Stimulated activated naive CD4-positive, alpha-beta T cell (primary cell): ENCODE data around the gene CHURC1.
A peak's percentile ranks its signal among the peaks of the same experiment; 100 is the strongest.

Source experiments
- DNase-seq, 6 experiments: peaks; one replicate each; lab custom pipeline; 2025; lab: John Stamatoyannopoulos, UW

CHURC1 gene

DNA sequence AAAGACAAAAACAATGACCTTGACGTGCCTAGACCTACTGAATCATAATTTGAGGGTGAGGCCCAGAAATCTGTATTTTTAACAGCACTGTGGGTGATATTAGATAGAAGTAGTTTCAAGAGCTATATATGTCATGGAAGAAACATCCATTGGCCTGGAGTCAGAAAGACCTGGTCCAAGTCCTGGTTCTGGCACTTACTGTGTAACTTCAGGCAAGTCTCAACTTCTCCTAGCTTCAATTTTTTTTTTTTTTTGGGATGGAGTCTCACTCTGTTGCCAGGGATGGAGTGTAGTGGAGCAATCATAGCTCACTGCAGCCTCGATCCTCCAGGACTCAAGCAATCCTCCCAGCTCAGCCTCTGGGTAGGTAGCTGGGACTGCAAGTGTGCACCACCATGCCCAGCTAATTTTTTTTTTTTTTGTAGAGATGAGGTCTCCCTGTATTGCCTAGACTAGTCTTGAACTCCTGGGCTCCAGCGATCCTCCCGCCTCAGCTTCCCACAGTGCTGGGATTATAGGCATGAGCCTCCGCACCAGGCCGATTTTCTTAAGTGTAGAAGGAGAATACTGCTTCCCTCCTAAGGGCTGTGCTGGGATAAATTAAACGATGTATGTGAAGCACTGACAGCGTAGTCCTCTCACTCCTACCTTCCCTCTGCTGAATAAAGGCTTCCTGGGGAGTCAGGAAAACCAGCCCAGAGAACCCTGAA lies 42.6 kb downstream of the CHURC1 start:
- DNase-seq: no peak

GRCh38 chr14:64958201-64958600 lies 43.9 kb downstream of the CHURC1 start:
- DNase-seq: no peak

GRCh38 chr14:64958743-64959142 lies 44.5 kb downstream of the CHURC1 start:
- DNase-seq: no peak

DNA sequence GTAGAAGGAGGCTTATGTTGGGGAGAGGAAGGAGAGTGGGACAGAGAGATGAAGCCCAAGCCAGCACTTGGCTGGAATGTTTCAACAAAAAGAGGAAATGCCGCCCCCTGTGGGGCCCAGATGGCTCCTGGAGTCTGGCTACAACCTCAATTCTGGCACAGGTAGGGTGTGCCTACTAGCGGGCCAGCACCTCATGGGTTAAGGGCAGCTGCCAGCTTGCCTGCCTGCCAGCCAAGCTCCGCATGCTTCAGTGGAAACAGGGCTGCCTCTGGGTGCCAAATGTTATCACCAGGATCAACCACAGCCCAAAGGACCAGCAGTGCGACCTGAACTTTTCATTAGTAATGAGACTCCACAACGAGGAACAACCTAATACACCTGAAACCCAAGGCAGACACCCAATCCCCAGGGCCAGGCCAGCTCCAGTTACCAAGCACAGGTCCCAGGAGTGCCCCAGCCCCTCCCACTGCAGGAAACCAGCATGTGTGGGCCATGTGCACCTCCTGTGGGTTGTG lies 46.6 kb downstream of the CHURC1 start:
- no peak for DNase-seq

DNA sequence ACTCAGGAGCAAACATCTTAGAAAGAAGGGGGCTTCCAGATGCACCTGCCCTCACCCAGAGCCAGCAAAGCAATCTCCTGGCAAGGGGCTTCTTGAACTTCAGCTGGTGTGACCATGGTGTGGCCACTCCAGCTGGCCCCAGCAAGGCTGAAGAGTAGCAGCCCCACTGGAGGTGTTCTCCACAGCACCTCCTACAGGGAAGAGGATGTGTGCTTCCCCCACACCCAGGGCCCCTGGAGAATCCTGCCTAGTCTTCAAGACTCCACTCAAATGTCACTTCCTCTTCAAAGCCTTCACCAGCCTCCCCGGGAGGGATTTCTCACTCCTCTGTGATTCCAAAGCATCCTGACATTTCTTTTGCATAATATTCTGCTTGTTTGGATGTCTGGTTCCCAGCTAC lies 49.4 kb downstream of the CHURC1 start:
- no peak for DNase-seq

GRCh38 chr14:64965356-64966000 lies 51.2 kb downstream of the CHURC1 start:
- DNase-seq: no peak

DNA sequence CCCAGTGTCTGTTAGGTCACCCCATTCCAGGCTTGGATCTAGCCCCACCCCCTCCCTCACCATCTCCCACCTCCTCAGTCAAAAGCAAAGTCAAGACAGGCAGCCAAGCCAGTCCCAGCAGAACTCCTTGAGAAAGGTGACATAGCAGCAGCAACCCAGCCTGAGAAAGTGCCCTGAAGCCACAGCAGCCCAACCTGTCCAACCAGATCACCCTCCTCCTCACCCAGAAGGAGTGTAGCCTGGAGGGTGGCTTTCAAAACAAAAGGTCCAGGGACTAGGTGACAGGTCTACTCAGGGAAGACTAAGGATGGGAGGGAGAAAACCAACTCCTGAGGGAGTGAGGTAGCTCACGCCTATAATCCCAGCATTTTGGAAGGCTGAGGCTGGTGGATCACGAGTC lies 52.7 kb downstream of the CHURC1 start:
- no peak for DNase-seq

- DNase-seq: no peak
Observed at GRCh38 chr14:64968167-64968566, 53.9 kb downstream of the CHURC1 start.

- DNase-seq: no peak
Observed at GRCh38 chr14:64968651-64969050, 54.4 kb downstream of the CHURC1 start.

DNA sequence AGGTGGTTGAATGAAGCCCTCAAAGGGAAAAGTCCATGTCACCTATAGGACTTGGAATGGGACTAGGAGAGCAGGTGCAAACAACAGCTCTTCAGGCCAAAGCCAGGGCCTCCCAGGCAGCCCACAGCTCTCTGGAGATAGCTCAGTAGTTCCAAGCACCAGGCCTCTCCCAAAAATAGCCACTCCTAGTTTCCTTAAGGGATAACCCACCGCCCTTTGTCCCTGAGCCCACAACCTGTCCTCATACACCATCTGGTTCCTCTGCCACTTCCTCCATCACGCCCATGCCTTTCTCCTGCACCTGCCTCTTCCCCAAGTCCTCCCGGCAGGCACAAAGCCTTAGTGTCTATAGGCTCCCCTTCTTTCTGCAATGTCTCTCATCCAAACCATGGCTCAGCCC lies 55.8 kb downstream of the CHURC1 start:
- DNase-seq: no peak

GRCh38 chr14:64970776-64971477 lies 56.7 kb downstream of the CHURC1 start:
- DNase-seq: no peak

DNA sequence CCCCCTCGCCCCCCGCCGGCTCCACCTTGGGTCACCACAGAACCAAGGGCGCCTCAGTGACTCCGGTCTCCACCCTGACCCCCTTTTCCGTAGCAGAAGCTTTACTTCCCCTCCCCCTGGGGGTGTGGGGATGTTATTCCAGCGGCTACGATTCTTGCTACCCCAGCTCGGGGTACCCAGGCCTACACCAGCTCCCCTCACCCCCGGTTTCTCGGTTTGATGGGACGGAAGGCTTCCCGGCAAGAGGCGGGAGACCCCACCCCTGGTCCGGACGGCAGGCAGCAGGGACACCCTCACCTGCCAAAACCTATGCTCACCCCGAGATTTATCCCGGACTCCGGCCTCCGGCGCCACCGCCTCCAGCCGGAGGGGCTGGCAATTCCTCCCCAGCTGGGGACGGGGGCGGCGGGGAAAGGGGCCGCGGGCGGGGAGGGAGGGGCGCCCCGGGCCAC lies 57.3 kb downstream of the CHURC1 start:
- peak in 2 of 6 experiments; percentile 15 to 16 for DNase-seq

GRCh38 chr14:64971943-64972791 lies 57.9 kb downstream of the CHURC1 start, which contains the start of gene RAB15:
TSS of gene RAB15 (minus strand) at chr14:64972336. CDS start at chr14:64972076, 260 bp downstream.
- DNase-seq: peak; percentile 14 to 50 (median 42)

GRCh38 chr14:64973026-64973442 lies 58.8 kb downstream of the CHURC1 start:
- DNase-seq: no peak

- DNase-seq: no peak
Observed at GRCh38 chr14:64973826-64974225, 59.6 kb downstream of the CHURC1 start.

DNA sequence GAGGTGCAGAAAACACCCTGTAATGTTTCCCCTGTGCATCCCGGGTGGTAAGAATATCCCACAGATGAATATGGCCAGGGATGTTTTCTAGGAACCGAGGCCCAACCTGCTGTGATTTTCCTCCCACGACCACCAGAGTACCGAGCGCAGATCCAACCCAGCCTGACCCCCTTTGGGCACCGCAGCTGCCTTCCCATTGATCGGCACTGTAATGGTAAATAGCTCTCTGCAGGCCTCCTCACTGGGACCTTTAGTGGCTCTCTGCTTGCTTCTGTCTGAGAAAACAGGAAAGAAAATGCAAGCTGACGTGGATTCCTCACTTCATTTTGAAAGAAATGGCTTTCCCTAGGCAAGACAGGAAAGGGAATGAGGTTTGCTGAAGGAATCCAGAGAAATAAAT lies 60.3 kb downstream of the CHURC1 start:
- no peak for DNase-seq

GRCh38 chr14:64979336-64980074 lies 65.2 kb downstream of the CHURC1 start:
- no peak for DNase-seq

DNA sequence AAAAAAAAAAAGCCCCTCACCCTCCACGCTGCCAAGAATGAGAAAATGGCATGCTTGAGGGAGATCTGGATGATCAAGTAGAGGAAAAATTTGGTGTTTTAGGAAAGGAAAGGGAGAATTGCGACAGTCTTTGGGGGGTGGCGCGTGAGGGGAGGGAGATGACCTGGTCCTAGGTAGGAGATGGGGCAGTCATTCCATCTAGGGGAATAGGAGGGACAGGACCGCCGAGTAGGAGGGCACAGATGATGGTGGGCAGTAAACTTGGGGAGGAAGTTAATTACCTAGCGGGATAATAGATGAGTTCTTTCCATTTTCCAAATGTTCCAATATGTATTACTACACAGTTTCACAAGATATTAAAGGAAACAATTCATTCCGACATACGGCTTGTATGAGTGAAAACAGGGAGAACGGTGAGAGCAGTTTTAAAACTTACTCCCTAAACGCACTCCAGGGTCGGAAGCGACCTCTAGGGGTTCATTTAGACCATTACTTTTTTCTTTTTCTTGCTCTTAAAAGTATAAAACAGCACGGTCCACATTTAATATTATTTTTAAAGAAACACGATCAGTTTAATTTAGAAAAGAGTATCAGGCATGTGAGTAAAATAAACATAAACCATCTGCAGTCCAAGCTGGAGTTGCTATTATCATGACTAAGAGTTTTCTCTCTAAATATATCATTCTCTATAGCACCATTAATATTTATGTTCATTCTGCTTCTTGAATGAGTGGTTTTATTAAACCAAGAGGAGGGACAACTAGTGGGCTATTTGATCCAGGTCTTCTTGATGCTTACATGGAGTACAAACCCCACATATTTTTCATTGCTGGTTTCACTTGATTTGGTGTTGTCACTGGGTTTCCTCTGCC lies 69.4 kb downstream of the CHURC1 start:
- DNase-seq: peak in 4 of 6 experiments; percentile 4 to 72 (median 42)
